Trophoblast cell (in vitro differentiated cells and primary cell): ENCODE data around the gene PLCE1.
A peak's percentile ranks its signal among the peaks of the same experiment; 100 is the strongest.

Source experiments
- DNase-seq, 2 donors: peaks; one replicate each; pipeline ENCODE4 v3.0.0-alpha.2; 2016
- H2AFZ ChIP-seq: 2 replicates; pipeline ENCODE4 v1.6.1; 2013; ENCODE audit warnings: low read length, moderate library complexity, mild to moderate bottlenecking; ENCODE audit not compliant: insufficient read depth, poor library complexity
- H2AK5ac ChIP-seq: 2 replicates; pipeline ENCODE4 v1.6.1; 2013; ENCODE audit warnings: mild to moderate bottlenecking, low read length
- H2BK120ac ChIP-seq: 2 replicates; pipeline ENCODE4 v1.6.1; 2013; ENCODE audit warnings: low read length, mild to moderate bottlenecking, moderate library complexity; ENCODE audit not compliant: insufficient read depth, poor library complexity
- H2BK12ac ChIP-seq: 2 replicates; pipeline ENCODE4 v1.6.1; 2013; ENCODE audit warnings: mild to moderate bottlenecking, low read length, moderate library complexity
- H2BK5ac ChIP-seq: 2 replicates; pipeline ENCODE4 v1.6.1; 2013; ENCODE audit warnings: low read length, low read depth, moderate library complexity, mild to moderate bottlenecking; ENCODE audit not compliant: poor library complexity
- H3K14ac ChIP-seq: 2 replicates; pipeline ENCODE4 v1.6.1; 2013; ENCODE audit warnings: mild to moderate bottlenecking, low read length
- H3K18ac ChIP-seq: 2 replicates; pipeline ENCODE4 v1.6.1; 2013; ENCODE audit warnings: mild to moderate bottlenecking, low read length
- H3K23ac ChIP-seq: 2 replicates; pipeline ENCODE4 v1.6.1; 2013; ENCODE audit warnings: low read length
- H3K27ac ChIP-seq: 2 replicates; pipeline ENCODE4 v1.5.1; 2013; ENCODE audit warnings: low read depth, mild to moderate bottlenecking, inconsistent platforms, low read length, moderate library complexity
- H3K27me3 ChIP-seq: 2 replicates; pipeline ENCODE4 v1.6.1; 2013; ENCODE audit warnings: inconsistent platforms, mild to moderate bottlenecking, low read length, moderate library complexity; ENCODE audit not compliant: insufficient read depth
- H3K36me3 ChIP-seq, 2 experiments: 1 replicate in 1 of 2; 2 replicates in 1 of 2; pipeline ENCODE4 v1.6.1; 2013; ENCODE audit warnings: low read length in 2 of 2, mild to moderate bottlenecking in 2 of 2, moderate library complexity in 1 of 2; ENCODE audit not compliant: insufficient read depth in 2 of 2, control insufficient read depth in 1 of 2
- H3K4ac ChIP-seq: 2 replicates; pipeline ENCODE4 v1.6.1; 2013; ENCODE audit warnings: low read depth, mild to moderate bottlenecking, low read length, moderate library complexity
- H3K4me1 ChIP-seq, 2 experiments: 1 replicate in 1 of 2; 2 replicates in 1 of 2; pipeline ENCODE4 v1.6.1; 2013; ENCODE audit warnings: low read length in 2 of 2, mild to moderate bottlenecking in 2 of 2, moderate library complexity in 1 of 2; ENCODE audit not compliant: insufficient read depth in 2 of 2, control insufficient read depth in 1 of 2
- H3K4me2 ChIP-seq: 2 replicates; pipeline ENCODE4 v1.6.1; 2013; ENCODE audit warnings: inconsistent platforms, mild to moderate bottlenecking, low read length, moderate library complexity
- H3K4me3 ChIP-seq: 2 replicates; pipeline ENCODE4 v1.5.1; 2013; ENCODE audit warnings: mild to moderate bottlenecking, low read depth, low read length, inconsistent platforms
- H3K79me1 ChIP-seq: one replicate; pipeline ENCODE4 v1.6.1; 2013; ENCODE audit warnings: low read length
- H3K79me2 ChIP-seq: 2 replicates; pipeline ENCODE4 v1.6.1; 2013; ENCODE audit warnings: low read length, mild to moderate bottlenecking; ENCODE audit not compliant: control insufficient read depth, insufficient read depth, poor library complexity
- H3K9ac ChIP-seq: 2 replicates; pipeline ENCODE4 v1.6.1; 2013; ENCODE audit warnings: mild to moderate bottlenecking, low read length
- H3K9me3 ChIP-seq: 2 replicates; pipeline ENCODE4 v1.6.1; 2013; ENCODE audit warnings: low read depth, mild to moderate bottlenecking, control low read depth, inconsistent platforms, low read length; ENCODE audit not compliant: insufficient read depth
- H4K12ac ChIP-seq: 2 replicates; pipeline ENCODE4 v1.6.1; 2013; ENCODE audit warnings: low read depth, mild to moderate bottlenecking, low read length, moderate library complexity
- H4K8ac ChIP-seq: 2 replicates; pipeline ENCODE4 v1.6.1; 2013; ENCODE audit warnings: low read depth, mild to moderate bottlenecking, low read length, moderate library complexity
- H4K91ac ChIP-seq: one replicate; pipeline ENCODE4 v1.6.1; 2013; ENCODE audit warnings: low read depth, mild to moderate bottlenecking, low read length, moderate library complexity
- WGBS: extraction: QIAGEN DNeasy Blood & Tissue Kit; methylation state at CpG from one replicate; pipeline ENCODE4 v1.1.7; 2013; ENCODE audit warnings: missing lambda C conversion rate; ENCODE audit not compliant: insufficient read length, insufficient coverage; ENCODE audit errors: extremely low coverage; 5-methylcytosine and 5-hydroxymethylcytosine counted together

Gene PLCE1

GRCh38 chr10:94010886-94011285 is 17.2 kb downstream of the PLCE1 start:
- Histone ChIP-seq H2AFZ (no peak overlapping the region), H4K8ac (no peak overlapping the region), H3K9me3 (peaks cover 9% of the 10 kb centered on the region), H3K4me2 (no peak overlapping the region), H3K4me1 (peaks cover 0 to 6% of the 10 kb centered on the region in 2 experiments), H3K18ac (no peak overlapping the region), H2AK5ac (no peak overlapping the region), H2BK5ac (no peak overlapping the region), H4K91ac (no peak overlapping the region), H3K14ac (no peak overlapping the region), H3K23ac (no peak overlapping the region), H3K4me3 (no peak overlapping the region), H3K27ac (no peak overlapping the region), H2BK12ac (no peak overlapping the region), H2BK120ac (no peak overlapping the region), H3K9ac (no peak overlapping the region), H3K4ac (no peak overlapping the region), H3K36me3 (peaks cover 0 to 2% of the 10 kb centered on the region in 2 experiments), H3K79me2 (peaks cover 2% of the 10 kb centered on the region), H3K79me1 (no peaks in the 10 kb centered on the region), H4K12ac (no peak overlapping the region), H3K27me3 (no peaks in the 10 kb centered on the region)
- peak; percentile 15 to 55 for DNase-seq

- no peak overlapping the region for H2AFZ ChIP-seq
- H3K4me3 ChIP-seq = no peak overlapping the region
- H3K4me2 ChIP-seq = no peak overlapping the region
- H3K14ac ChIP-seq = no peak overlapping the region
- no peaks in the 10 kb centered on the region for H3K27me3 ChIP-seq
- peak; percentile 85 to 90 for DNase-seq
- no peak overlapping the region for H2BK120ac ChIP-seq
- peaks cover 0 to 2% of the 10 kb centered on the region in 2 experiments for H3K36me3 ChIP-seq
- H3K4me1 ChIP-seq = peaks cover 0 to 6% of the 10 kb centered on the region in 2 experiments
- H3K9ac ChIP-seq = no peak overlapping the region
- H2BK12ac ChIP-seq = no peak overlapping the region
- WGBS = no CpG with 5 or more reads among the region's 2 CpGs
- no peak overlapping the region for H3K23ac ChIP-seq
- H3K27ac ChIP-seq = no peak overlapping the region
- no peak overlapping the region for H2AK5ac ChIP-seq
- H4K8ac ChIP-seq = no peak overlapping the region
- no peaks in the 10 kb centered on the region for H3K79me1 ChIP-seq
- peaks cover 9% of the 10 kb centered on the region for H3K9me3 ChIP-seq
- H2BK5ac ChIP-seq = no peak overlapping the region
- no peak overlapping the region for H3K18ac ChIP-seq
- no peak overlapping the region for H4K91ac ChIP-seq
- no peak overlapping the region for H4K12ac ChIP-seq
- peaks cover 2% of the 10 kb centered on the region for H3K79me2 ChIP-seq
- no peak overlapping the region for H3K4ac ChIP-seq
These were observed 17.6 kb downstream of the PLCE1 start for GRCh38 chr10:94011296-94011695.

- no peak overlapping the region for H2BK12ac ChIP-seq
- H3K4me3 ChIP-seq = no peak overlapping the region
- H2BK5ac ChIP-seq = no peak overlapping the region
- H3K4ac ChIP-seq = no peak overlapping the region
- no peak overlapping the region for H3K9ac ChIP-seq
- no CpG with 5 or more reads among the region's 1 CpG for WGBS
- no peaks in the 10 kb centered on the region for H3K4me1 ChIP-seq
- H4K8ac ChIP-seq = no peak overlapping the region
- H2BK120ac ChIP-seq = no peak overlapping the region
- H4K91ac ChIP-seq = no peak overlapping the region
- peaks cover 0 to 2% of the 10 kb centered on the region in 2 experiments for H3K36me3 ChIP-seq
- H3K79me2 ChIP-seq = peaks cover 2% of the 10 kb centered on the region
- DNase-seq = no peak
- H3K27ac ChIP-seq = no peak overlapping the region
- no peaks in the 10 kb centered on the region for H3K79me1 ChIP-seq
- H2AFZ ChIP-seq = no peak overlapping the region
- H2AK5ac ChIP-seq = no peak overlapping the region
- no peak overlapping the region for H3K4me2 ChIP-seq
- H3K14ac ChIP-seq = no peak overlapping the region
- H3K27me3 ChIP-seq = no peaks in the 10 kb centered on the region
- peaks cover 9% of the 10 kb centered on the region for H3K9me3 ChIP-seq
- no peak overlapping the region for H3K18ac ChIP-seq
- no peak overlapping the region for H3K23ac ChIP-seq
- H4K12ac ChIP-seq = no peak overlapping the region
These were observed 19.1 kb downstream of the PLCE1 start for GRCh38 chr10:94012834-94013233.

- Histone ChIP-seq H4K91ac (no peak overlapping the region), H3K36me3 (peaks cover 0 to 2% of the 10 kb centered on the region in 2 experiments), H3K79me1 (no peaks in the 10 kb centered on the region), H4K8ac (no peak overlapping the region), H3K14ac (no peak overlapping the region), H2BK120ac (no peak overlapping the region), H3K27ac (no peak overlapping the region), H2BK12ac (no peak overlapping the region), H3K18ac (no peak overlapping the region), H2AFZ (no peak overlapping the region), H3K4me3 (no peak overlapping the region), H4K12ac (no peak overlapping the region), H3K4me1 (no peaks in the 10 kb centered on the region), H3K4me2 (no peak overlapping the region), H2BK5ac (no peak overlapping the region), H3K9ac (no peak overlapping the region), H3K27me3 (no peaks in the 10 kb centered on the region), H2AK5ac (no peak overlapping the region), H3K23ac (no peak overlapping the region), H3K4ac (no peak overlapping the region), H3K79me2 (peaks cover 2% of the 10 kb centered on the region), H3K9me3 (peaks cover 9% of the 10 kb centered on the region)
- WGBS = no CpG with 5 or more reads among the region's 1 CpG
- no peak for DNase-seq
These were observed 19.6 kb downstream of the PLCE1 start for GRCh38 chr10:94013331-94013760.
